PFSK-1 (cell line): Measurements from ENCODE around the gene FGFBP2.

Experiments used
- POLR2AphosphoS5 ChIP-seq: IDR thresholded peaks from 2 replicates; pipeline ENCODE4 v1.6.1; 2012; ENCODE audit warnings: low read depth, mild to moderate bottlenecking, control low read depth, low read length, moderate library complexity
- REST ChIP-seq, 2 experiments: IDR thresholded peaks; 2 replicates each; pipeline versions ENCODE4 v1.6.1 to v1.8.0; 2011 to 2012; ENCODE audit warnings: low read depth in 2 of 2, low read length in 2 of 2, control low read depth in 1 of 2, inconsistent platforms in 1 of 2, mild to moderate bottlenecking in 1 of 2, moderate library complexity in 1 of 2; ENCODE audit not compliant: insufficient read depth in 1 of 2
- SIN3A ChIP-seq: IDR thresholded peaks from 2 replicates; pipeline ENCODE4 v1.6.1; 2012; ENCODE audit warnings: mild to moderate bottlenecking, low read length, moderate library complexity, borderline replicate concordance; ENCODE audit not compliant: insufficient read depth
- TAF1 ChIP-seq: IDR thresholded peaks from 2 replicates; pipeline ENCODE4 v1.6.1; 2012; ENCODE audit warnings: low read length, control low read depth, borderline replicate concordance; ENCODE audit not compliant: insufficient read depth

- no peak for TF ChIP-seq REST (IDR thresholded peaks at IDR 0.05; ENCODE audit: insufficient read depth in 1 of 2, low read depth in 2 of 2, low read length in 2 of 2)
- TF ChIP-seq POLR2AphosphoS5: no peak
- no peak for TF ChIP-seq TAF1
- no peak for TF ChIP-seq SIN3A
These were observed 45.7 kb downstream of the FGFBP2 start for GRCh38 chr4:15917297-15917696.
